Measurements from ENCODE around the gene AQP9. TPM values are rescaled to one million over a fixed set of nuclear protein-coding genes. Genes with fewer than 3 reads are reported as not detected.

AQP9 gene
- total and polyA plus RNA-seq, 8 donors, result 0.30 to 6.0 (median 1.5) TPM; not detected in 1

DNA sequence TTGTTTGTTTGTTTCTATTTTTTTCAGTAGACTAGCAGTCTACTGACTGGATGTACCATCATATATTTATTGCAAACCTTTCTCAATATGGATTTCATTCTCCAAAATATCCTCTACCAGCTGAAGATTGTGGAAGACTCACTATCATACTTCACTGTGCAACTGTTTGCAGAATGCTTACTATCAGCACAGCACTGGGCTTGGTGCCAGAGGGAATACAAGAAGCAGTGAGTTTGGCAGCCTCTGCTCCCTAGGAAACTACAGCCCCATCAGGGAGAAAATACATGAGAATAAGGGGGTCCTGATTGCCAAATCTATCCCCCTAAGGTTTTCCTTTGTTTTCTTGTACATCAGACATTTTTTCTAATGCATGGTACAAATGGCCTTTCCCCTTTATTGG, 27.5 kb downstream of the AQP9 start:
- H3K9me3 ChIP-seq, result no peaks in the 10 kb centered on the region
- H3K36me3 ChIP-seq, result no peaks in the 10 kb centered on the region
- H3K4me1 ChIP-seq, result no peaks in the 10 kb centered on the region
- TF ChIP-seq EP300 (IDR thresholded peaks at IDR 0.05) (no peak), POLR2AphosphoS5 (IDR thresholded peaks at IDR 0.05) (no peak), POLR2A (IDR thresholded peaks at IDR 0.05) (no peak)
- TF ChIP-seq, protein P1, sequence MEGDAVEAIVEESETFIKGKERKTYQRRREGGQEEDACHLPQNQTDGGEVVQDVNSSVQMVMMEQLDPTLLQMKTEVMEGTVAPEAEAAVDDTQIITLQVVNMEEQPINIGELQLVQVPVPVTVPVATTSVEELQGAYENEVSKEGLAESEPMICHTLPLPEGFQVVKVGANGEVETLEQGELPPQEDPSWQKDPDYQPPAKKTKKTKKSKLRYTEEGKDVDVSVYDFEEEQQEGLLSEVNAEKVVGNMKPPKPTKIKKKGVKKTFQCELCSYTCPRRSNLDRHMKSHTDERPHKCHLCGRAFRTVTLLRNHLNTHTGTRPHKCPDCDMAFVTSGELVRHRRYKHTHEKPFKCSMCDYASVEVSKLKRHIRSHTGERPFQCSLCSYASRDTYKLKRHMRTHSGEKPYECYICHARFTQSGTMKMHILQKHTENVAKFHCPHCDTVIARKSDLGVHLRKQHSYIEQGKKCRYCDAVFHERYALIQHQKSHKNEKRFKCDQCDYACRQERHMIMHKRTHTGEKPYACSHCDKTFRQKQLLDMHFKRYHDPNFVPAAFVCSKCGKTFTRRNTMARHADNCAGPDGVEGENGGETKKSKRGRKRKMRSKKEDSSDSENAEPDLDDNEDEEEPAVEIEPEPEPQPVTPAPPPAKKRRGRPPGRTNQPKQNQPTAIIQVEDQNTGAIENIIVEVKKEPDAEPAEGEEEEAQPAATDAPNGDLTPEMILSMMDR (IDR thresholded peaks at IDR 0.05), result no peak
- intact Hi-C loops (cut with DNase I; ENCODE audit: low total_unique reads), result no loop called here
- no peak overlapping the region for H3K27ac ChIP-seq
- H3K27me3 ChIP-seq, result peaks cover 0 to 21% (median 0%) of the 10 kb centered on the region in 3 donors
- no peak overlapping the region for H3K4me3 ChIP-seq
- peak; percentile 76 to 83 for DNase-seq

DNA sequence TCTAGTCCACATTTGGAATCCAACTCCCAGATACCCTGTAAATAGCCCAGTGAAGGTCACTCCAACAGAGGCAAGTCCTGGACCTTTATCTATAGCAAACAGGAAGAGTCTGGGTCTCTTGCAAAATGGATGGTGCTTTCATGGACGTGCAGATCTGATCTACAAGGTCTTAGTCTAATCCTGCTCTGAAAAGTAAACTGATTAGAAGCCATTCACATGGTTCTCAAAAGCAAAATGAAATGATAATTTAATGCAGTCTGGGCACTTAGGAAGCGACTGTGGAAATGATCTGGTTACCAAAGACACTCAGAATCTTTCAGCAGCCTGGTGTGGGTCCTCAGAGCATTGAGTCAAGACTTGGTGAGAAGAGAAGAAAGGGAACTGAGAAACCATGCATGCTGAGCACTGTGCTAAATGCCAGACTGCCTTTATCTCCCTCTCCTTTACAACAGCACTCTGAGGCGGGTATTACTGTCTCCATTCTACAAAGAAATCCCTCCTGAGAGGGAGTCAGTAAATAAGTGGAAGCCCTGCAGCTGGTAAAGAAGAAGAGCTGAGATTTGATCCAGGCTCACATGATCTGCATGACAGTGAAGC, 29.0 kb downstream of the AQP9 start:
- intact Hi-C loops (cut with DNase I; ENCODE audit: low total_unique reads), result no loop called here
- Histone ChIP-seq H3K27me3 (peaks cover 0 to 15% (median 0%) of the 10 kb centered on the region in 3 donors), H3K36me3 (no peaks in the 10 kb centered on the region), H3K9me3 (no peaks in the 10 kb centered on the region), H3K4me1 (no peaks in the 10 kb centered on the region), H3K27ac (no peak overlapping the region), H3K4me3 (no peak overlapping the region)
- DNase-seq, result no peak
- WGBS, 5 donors, result 41 to 57% (median 43%) methylated on average over 3 of the region's 3 CpGs
- TF ChIP-seq POLR2A (IDR thresholded peaks at IDR 0.05), result no peak
- TF ChIP-seq, protein P1 (IDR thresholded peaks at IDR 0.05), result no peak
- TF ChIP-seq EP300 (IDR thresholded peaks at IDR 0.05), result no peak
- TF ChIP-seq POLR2AphosphoS5 (IDR thresholded peaks at IDR 0.05), result no peak

DNA sequence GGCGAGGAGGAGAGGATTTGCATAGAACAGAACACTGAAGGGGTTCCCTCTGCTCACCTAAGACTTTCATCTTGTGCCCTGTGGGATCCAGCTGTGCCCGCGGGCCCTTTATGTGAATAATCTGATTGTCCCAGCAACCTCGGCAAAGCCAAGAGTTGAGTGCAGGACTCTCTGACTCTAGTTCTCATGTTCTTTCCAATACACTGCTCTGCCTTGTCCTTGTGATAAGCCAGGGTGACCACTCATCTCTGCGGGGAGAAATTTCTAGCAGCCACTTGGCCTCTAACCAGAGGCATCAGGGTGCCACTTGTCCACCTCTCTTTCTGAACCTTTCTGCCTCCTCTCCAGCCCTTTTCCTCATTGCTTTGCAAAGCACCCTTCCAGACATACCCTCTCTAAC, 31.8 kb downstream of the AQP9 start:
- WGBS, 5 donors, result 67 to 83% (median 81%) methylated on average over 5 of the region's 5 CpGs
- no peak overlapping the region for H3K4me3 ChIP-seq
- no peaks in the 10 kb centered on the region for H3K9me3 ChIP-seq
- H3K36me3 ChIP-seq, result no peaks in the 10 kb centered on the region
- TF ChIP-seq EP300 (IDR thresholded peaks at IDR 0.05) (no peak), POLR2A (IDR thresholded peaks at IDR 0.05) (no peak), POLR2AphosphoS5 (IDR thresholded peaks at IDR 0.05) (no peak)
- TF ChIP-seq, protein P1 (IDR thresholded peaks at IDR 0.05), result no peak
- no peaks in the 10 kb centered on the region for H3K4me1 ChIP-seq
- intact Hi-C loops (cut with DNase I; ENCODE audit: low total_unique reads), result no loop called here
- no peak for DNase-seq
- no peak overlapping the region for H3K27ac ChIP-seq
- H3K27me3 ChIP-seq, result peaks cover 0 to 13% (median 0%) of the 10 kb centered on the region in 3 donors

DNA sequence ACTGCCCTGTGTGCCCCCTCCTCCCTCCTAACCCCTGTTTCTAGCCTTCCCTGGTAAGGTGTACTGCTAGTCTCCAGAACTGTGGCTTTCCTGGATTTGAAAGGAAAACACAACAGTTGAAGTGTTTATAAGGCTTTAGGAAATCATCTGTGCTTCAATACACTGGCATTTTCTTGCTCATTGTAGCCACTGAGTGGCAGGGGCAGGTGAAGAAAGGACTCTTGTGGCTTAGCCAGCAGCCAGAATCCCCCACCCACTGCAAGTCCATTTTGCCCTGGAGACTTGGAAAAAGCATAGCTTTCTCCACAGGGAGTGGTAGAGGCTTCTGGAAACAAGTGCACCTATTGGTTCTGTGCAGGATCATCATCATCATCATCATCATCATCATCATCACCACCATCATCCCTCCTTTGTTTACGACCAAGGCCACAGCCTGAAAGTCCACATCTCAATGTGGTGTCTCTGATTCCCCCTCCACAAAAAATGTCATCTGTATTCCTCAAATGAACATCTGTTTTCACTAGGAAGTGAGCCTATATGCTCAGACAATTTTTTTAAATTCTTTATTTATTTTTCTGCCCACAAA, 33.4 kb downstream of the AQP9 start:
- Histone ChIP-seq H3K9me3 (no peaks in the 10 kb centered on the region), H3K36me3 (no peaks in the 10 kb centered on the region), H3K4me3 (no peak overlapping the region), H3K27me3 (peaks cover 0 to 13% (median 0%) of the 10 kb centered on the region in 3 donors), H3K4me1 (no peaks in the 10 kb centered on the region), H3K27ac (no peak overlapping the region)
- WGBS, 5 donors, result 69 to 88% (median 87%) methylated on average over 1 of the region's 1 CpG
- intact Hi-C loops (cut with DNase I; ENCODE audit: low total_unique reads), result no loop called here
- DNase-seq, result no peak
- TF ChIP-seq EP300 (IDR thresholded peaks at IDR 0.05), result no peak
- TF ChIP-seq, protein P1 (IDR thresholded peaks at IDR 0.05), result no peak
- no peak for TF ChIP-seq POLR2A (IDR thresholded peaks at IDR 0.05)
- TF ChIP-seq POLR2AphosphoS5 (IDR thresholded peaks at IDR 0.05), result no peak

Data from stomach (tissue), 9 donors.